Inflammatory macrophage (primary cell): Measurements from ENCODE around the gene CYP4F22.
"Not testable (repeated sequence)": the region's sequence is repeated elsewhere in the genome, so short reads cannot be mapped to it uniquely, and the experiment has no call there.

Source experiments
- DNase-seq, 2 donors: peaks; one replicate each; pipeline ENCODE4 v3.0.0-alpha.2; 2020 to 2022

Gene CYP4F22

DNA sequence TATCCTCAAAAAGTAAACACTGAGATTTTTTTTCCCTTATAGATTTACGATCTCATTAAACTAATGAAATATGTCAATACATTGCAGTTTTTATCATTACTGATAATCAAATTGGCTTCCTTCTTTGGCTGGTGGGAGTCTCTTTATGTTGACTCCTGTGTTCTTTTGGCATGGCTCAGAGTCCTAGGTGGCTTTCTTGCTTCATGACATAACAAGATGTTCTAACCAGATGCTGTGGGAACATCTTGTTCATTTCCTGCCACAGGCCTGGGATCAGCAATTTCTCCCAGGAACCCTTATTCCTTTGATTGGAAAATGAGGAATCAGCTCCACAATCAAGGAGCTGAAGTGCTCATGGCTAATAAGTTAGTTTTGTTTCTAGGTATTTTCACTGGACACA is 13.2 kb upstream of the CYP4F22 start:
- DNase-seq: no peak

DNA sequence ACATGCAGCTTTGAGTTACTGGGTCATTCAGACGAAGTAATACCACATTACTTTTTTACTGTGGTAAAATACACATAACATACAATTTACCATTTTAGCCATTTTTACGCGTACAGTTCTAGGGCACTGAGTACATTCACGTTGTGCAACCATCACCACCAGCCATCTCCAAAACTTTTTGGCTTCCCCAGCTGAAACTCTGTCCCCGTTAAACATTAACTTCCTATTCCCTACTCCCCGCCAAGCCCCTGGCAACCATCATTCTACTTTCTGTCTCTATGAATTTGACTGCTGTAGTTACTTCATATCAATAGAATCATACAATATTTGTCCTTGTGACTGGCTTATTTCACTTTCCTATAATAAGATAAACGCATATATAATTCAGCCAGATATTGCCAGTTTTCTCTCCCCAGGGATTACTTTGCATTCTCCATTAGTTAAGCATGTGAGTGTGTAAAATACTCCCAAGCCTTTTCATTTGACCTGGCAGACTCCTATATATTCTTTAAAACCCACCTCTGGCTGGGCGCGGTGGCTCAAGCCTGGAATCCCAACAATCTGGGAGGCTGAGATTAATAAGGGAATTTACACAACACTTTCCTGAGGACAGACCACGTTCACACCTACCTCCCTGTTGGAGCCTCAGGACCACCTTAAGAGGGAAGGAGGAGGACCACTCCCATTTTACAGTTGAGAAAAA is 10.0 kb upstream of the CYP4F22 start:
- DNase-seq: no peak

DNA sequence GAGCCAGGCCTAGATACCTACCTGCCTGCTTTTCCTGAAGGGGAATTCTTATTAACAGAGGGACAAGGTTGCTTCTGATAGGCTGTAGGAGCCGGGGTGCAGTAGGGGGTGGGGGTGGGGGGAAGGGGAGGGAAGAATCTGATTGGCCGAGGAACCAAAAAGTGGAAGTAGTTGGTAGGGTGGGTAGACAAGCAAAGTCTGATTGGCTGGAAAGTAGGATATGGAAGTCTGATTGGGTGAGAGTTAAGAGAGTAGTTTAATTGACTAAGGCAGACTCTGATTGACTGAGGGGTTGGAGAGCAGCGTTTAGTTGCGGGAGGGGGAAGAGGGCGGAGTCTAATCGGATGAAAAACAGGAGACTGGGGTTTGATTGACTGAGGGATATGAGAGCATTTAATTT is 9.4 kb upstream of the CYP4F22 start:
- DNase-seq: no peak

DNA sequence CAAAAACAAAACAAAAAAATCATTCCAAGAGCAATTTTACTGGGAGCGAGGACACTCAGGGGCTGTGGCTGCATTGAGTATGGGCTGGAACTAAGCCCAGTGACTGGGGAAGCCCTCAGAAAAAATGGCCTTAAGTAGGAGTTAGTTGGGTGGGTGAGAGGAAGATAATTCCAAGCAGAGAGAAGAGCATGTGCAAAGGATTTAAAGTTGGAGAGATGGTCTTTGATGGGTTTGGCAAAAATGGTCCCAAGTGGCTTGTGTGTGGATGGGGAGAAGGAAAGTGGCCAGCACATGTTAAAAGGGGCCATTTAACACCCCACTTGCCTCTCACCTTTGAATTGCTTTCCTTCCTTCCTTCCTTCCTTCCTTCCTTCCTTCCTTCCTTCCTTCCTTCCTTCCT is 6.7 kb upstream of the CYP4F22 start:
- no peak for DNase-seq

DNA sequence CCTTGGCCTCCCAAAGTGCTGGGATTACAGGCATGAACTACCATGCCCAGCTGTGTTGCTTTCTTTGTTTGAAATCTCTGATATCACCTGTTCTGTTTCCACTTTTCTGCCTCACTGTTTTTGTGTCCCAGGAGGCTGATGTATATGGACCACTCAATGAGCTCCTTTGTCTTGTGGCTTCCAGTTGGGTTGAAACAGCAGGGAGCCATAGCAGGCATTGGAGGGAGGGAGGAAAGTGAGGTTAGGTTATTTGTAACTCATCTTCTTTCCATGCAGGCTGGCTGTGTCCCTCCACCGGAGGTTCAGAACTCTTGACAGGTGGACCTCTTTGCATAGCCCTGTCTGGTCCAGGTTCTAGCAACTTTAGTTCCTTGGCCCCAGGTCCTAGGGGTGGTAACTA is 6.1 kb upstream of the CYP4F22 start:
- DNase-seq: no peak

DNA sequence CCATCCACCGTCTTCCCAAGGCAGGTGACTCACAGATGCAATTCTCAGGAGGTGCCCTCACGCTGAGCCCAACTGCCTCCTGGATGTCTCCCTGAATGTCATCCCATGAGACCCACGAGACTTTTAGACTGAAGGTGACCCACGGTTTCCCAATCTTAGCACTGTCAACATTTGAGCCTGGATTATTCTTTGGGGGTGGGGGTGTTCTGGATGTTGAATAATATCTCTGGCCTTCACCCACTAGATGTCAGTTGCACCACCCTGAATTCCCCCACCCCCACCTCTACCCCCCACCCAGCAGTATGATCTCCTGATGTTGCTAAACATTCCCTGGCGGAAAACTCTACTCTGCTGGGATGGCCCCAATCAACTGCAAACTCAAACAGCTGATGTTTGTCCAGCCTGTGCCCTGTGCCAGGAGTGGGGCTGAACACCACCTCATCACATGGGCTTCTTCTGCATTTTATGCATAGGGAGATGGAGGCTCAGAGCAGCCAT is 2.2 kb upstream of the CYP4F22 start:
- DNase-seq: peak; percentile 23 to 50

DNA sequence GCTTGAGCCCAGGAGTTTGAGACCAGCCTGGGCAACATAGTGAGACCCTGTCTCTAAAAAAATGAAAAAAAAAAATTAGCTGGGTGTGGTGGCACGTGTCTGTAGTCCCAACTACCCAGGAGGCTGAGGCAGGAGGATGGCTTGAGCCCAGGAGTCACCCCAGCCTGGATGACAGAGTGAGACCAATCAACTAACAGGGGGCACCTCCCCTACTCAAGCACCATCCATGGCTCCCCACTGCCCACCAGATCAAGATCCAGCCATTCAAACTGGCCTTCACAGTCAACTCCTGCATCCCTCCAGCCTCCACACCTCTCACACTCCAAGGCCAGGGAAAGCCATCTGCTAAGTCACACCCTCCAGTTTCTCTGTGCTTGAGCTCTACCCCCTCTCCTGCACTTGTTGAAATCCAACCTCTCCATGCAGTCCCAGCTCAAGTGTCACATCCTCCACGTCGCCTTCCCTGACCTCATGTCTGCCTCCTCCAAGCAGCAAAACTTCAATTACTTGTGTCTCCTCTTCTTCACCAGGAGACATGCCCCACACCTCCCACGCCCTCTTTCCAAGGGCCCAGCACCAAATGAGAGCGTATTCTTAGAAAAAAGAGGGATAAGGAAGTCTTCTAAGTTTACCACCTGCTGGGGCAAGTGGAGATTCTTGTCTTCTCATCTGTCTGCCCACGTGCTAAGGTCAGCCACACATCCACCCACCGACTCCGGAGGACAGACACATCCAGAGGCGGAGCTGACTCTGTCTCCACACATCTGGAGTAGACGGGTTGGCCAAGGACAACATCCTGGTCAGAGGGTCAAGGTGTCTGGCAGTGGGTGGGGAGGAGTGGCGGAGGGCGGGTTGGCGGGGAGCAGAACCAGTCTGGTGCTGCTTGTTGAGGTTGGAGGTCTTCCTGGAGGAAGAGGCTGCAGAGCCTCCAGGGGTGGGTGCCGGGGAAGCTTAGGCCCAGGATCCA is 974 bp upstream of the CYP4F22 start:
- no peak for DNase-seq

DNA sequence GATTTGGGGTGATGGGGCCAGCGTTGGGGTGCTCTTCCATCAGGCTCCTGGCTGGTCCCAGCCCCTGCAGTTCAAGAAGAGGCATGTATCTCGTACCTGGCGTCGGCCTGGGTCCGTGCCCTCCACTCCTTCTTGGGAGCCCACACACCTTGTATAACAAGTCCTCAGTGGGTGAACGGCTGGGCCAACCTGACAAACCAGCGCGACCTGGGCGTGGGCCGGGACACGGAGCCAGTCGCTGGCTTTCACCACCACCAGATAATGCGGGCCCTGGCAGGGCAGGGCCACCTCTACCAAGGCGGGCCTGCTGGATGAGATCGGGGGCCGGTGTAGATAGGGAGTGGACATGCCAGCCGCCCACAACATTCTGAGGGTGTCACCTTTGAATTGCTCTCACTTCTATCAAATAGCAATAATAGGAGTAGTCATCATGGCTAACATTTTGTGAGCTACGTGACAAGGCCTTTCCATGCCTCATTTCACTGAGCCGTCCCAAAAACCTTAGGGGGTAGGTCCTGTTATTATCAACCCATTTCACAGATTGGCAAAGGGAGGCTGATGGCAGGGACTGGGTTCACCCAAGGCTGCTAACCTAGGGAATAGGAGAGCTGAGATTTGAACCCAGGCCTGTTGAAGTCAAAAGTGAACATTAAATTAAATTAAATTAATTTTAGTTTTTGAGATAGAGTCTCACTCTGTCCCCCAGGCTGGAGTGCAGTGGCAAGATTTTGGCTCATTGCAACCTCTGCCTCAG is 3.5 kb downstream of the CYP4F22 start:
- DNase-seq: no peak

DNA sequence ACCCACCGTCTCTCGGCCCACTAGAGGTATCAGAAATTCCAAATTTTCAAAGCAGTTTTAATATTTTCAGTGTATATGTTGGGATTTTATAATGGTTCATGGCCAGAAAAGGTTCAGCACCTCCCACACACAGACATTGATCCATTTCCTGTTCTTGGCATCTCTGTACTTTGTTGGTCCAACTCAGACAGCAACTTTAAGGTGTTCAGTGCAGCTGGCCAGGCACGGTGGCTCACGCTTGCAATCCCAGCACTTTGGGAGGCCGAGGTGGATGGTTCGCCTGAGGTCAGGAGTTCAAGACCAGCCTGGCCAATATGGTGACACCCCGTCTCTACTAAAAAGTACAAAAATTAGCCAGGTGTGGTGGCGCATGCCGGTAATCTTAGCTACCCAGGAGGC is 6.9 kb downstream of the CYP4F22 start:
- not testable (repeated sequence) for DNase-seq

DNA sequence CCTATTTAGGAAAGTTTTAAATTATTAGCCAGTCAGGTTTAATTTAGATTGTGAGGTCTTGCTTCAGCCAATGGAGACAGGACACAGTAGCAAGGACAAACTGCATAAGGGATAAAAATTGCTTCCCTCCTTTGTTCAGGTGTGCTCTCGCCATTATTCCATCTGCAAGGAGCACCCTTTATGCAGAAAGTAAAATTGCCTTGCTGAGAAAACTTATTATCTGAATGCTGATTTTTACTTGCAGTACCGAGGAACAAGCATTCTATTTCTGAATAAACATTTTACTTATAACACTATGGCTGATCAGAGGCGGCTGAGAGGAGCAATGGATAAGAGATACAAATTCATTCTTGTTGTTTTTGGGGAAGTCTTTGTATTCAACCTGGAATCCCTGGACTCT is 8.0 kb downstream of the CYP4F22 start:
- no peak for DNase-seq

DNA sequence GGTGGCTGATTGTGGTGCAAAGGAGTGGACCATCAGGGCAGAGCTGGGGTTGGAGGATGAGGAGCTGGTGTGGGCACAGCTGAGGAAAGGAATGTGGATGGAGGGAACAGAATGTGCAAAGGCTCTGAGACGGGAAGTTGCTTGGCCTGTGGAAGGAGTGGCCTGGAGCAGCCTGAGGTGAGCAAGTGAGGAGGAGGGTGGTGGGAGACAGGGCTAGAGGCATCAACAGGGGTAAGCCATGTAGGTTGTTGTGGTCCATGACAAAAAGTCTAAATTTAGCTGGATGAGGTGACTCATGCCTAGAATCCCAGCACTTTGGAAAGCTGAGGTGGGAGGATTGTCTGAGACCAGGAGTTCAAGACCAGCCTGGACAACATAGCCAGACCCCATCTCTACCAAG is 9.5 kb downstream of the CYP4F22 start:
- no peak for DNase-seq

DNA sequence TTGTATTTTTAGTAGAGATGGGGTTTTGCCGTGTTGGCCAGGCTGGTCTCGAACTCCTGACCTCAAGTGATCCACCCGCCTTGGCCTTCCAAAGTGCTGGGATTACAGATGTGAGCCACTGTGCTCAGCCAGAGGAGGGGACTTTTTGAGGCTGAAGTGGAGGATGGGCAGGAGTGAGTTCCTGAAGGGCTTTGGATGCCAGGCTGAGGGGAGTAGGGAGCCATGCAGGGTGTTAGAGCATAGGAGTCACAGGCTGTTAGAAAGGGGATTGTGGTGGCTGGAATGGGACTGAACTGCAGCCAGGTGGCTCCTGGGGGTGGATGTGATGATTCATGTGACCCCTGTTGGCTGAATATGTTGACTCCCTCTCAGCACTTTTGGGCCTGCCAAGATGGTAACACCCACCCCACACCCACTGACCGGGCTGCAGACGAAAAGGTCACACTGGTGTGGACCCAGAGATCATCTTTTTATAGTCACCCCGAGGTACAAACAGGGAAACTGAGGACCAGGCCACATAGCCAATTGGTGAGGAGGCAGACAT is 11.2 kb downstream of the CYP4F22 start:
- DNase-seq: no peak

DNA sequence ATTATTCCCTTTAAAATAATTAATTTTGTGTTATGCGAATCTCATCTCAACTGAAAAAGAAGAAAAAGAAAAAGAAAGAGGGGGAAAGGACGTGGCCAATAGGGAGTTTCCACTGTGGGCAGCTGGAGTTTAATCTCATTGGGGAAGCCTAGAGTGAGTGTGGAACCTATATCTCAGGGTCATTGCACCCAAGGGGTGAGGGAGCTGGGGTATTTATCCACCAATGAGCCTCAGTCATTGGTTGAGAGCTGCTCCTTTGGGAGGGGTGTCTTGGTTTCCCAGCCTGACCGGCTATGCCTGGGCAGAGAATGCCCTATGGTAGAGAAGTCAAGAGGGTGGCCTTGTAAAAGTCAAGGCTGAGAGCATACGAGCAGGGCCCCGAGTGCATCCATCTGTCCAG is 16.5 kb downstream of the CYP4F22 start:
- DNase-seq: no peak

DNA sequence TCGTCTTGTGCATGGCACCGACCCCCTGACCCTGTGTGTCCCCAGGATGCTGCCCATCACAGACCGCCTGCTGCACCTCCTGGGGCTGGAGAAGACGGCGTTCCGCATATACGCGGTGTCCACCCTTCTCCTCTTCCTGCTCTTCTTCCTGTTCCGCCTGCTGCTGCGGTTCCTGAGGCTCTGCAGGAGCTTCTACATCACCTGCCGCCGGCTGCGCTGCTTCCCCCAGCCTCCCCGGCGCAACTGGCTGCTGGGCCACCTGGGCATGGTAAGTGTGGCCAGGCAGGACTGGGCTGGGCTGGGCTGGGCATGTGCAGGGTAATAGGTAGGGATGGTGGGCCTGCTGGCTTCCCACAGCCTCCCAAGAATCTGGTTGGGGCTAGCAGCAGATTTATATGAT is 17.0 kb downstream of the CYP4F22 start:
- DNase-seq: no peak

DNA sequence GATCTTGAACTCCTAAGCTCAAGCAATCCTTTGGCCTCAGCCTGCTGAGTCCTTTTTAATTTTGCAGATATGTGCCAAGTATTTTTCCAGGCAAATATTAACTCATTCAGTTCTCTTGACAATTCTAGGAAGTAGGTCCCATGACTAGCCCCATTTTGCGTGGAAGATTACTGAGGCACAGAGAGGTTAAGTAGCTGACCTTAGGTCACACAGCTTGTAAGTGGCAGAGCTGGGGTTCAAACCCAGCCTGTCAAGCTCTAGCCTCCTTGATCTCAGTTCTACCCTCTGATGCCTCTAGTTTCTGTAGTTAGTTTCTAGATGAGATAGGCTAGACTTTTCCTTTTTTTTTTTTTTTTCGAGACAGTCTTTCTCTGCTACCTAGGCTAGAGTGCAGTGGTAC is 18.1 kb downstream of the CYP4F22 start:
- DNase-seq: no peak

DNA sequence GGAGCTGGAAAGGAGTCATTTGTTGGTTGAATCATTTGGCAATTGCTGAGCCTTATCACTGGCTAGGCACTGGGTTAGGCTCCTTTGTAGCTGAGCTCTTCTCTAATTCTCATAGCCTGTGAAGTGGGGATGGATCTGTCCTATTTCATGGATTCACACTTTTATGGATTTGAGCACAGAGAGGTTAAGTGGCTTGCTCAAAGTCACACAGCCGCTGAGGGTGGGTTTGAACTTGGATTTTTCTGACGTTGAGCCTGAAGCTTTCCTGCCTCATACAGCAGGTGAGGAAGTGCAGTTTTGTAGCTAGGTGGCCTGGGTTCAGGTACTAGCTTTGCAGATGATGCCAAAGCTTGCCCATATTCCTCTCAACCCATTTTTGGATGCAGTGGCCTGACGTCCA is 19.4 kb downstream of the CYP4F22 start:
- no peak for DNase-seq

DNA sequence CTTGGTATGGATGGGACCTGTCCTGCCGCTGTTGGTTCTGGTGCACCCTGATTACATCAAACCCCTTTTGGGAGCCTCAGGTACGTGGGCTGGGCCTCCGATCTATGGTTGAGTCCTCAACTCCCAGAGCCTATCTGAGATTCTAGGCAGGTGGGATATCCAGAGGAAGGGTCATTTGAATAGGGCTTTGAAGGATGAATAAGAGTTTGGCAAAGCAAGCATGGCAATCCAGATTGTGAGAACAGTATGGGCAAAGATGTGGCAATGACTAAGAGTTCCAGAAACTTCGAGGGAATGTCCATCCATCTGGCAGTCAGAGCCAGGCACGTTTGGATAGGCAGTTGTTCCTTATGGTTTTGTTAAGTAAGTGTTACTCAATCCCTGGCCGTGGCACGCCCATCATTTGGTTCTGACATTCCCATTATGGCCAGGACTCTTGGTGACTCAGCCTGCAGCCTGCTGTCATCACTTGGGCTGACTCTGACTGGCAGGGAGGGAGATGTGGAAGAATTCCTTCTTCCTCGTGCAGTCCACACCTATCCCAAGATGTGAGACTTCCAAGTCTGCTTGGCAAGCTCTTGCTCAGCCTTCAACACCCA is 21.5 kb downstream of the CYP4F22 start:
- DNase-seq: no peak

DNA sequence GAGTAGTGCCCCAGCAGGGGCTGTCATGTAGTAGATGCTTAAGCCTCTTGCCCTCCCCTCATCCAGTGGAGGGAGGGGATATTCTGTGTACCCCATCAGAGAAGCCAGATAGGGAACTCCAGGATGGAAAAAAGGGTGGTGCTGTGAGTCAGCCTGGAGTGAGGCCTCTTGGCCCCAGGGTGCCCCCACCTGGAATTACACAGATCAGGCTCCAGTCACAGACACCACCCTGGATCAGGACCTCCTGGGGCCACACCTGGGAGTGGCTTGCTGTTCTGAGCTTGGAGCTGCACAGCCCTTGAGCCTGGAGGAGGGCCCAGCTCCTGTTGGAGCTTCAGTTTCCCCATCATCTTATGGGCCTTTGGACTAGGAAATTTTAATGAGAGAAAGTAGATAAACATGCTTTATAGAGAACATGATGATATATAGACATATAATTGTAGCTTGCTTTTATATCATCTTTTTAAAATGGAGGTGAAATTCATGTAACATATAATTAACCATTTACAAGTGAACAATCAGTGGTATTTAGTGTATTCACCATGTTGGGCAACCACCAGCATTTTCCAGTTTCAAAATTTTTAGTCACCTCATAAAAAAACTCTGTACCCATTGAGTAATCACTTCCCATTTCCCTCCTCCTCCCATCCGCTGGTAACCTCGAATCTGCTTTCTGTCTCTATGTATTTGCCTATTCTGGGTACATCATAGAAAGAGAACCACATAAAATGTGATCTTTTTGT is 24.6 kb downstream of the CYP4F22 start:
- peak; percentile 60 to 83 for DNase-seq

DNA sequence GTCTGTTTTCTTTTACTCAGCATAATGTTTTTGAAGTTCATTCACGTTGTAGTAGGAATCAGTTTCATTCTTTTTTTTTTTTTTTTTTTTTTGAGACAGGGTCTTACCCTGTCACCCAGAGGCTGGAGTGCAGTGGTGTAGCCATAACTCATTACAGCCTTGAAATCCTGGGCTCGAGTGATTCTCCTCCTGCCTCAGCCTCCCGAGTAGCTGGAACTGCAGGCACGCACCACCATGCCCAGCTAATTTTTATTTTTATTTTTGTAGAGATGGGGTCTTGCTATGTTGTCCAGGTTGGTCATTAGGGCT is 25.2 kb downstream of the CYP4F22 start:
- DNase-seq: not testable (repeated sequence)

DNA sequence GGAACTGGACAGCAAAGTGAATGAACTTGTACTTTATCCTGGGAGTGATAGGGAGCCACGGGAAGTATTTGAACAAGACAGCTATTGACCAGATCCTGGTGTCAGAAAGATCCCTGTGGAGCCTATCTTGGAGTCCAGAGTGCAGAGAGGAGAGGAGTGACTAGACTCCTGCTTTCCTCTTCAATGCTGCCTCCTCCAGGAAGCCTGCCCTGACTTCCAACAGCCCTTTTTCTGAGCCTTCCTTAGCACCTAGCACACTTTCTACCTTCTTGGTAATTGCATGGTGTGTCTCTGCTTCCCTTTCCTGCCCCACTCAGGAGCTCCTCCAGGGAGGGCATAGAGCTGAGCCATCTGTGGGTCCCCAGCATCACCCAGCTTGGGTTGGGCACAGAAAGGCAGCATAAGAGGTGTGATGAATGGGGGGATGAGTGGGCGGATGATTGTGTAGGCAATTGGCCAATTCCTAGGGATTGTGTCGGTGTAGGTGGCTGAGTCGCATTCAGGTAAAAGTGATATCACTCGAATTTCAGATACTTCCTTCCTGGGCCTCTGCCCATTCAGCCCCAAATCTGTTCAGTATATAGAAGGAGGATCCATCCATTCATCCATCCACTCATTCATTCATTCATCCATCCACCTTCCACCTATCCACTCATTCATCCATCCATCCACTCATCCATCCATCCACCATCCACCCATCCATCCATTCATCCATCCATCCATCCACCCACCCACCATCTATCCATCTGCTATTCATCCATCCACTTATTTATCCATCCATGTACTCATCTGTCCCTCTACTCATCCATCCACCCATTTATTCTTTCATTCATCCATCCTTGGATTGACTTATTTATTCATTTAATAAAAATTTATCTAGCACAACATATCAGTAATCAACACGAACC is 26.9 kb downstream of the CYP4F22 start:
- no peak for DNase-seq

DNA sequence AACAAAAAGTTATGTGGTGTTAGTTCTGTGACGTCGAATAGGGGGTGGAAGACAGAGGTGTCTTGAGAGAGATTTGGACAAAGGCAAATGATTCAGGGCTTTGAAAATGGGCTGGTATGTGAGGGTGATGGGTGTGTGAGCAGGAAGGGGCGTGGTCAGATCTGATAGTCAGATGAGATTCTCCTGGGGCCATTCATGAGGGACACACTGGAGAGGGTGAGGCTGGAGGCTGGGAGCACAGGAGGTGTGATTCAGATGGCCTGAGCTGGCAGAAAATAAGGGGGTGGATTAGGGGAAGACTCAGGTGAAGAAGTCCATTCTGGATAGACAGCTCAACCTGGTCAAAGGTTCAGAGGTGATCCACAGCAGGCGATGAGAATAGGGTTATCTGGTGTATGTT is 28.0 kb downstream of the CYP4F22 start:
- DNase-seq: no peak
